Measurements from ENCODE around the gene TEF.

- TF ChIP-seq MAX (IDR thresholded peaks at IDR 0.05; ENCODE audit: low read depth): no peak
- TF ChIP-seq CTCF (IDR thresholded peaks at IDR 0.05): no peak
- TF ChIP-seq ZBTB33 (IDR thresholded peaks at IDR 0.05; ENCODE audit: borderline replicate concordance, low read depth): no peak
- TF ChIP-seq REST (IDR thresholded peaks at IDR 0.05; ENCODE audit: low read depth, low read length): no peak
- TF ChIP-seq POLR2AphosphoS5 (IDR thresholded peaks at IDR 0.05; ENCODE audit: low read depth, low read length): no peak
- no peak for TF ChIP-seq RFX5 (IDR thresholded peaks at IDR 0.05; ENCODE audit: low read length)
- no peak for TF ChIP-seq FOXM1 (IDR thresholded peaks at IDR 0.05; ENCODE audit: low read depth)
- TF ChIP-seq FOXJ3 (CRISPR knock-in tag; IDR thresholded peaks at IDR 0.05): no peak
- TF ChIP-seq TCF12 (IDR thresholded peaks at IDR 0.05): no peak
These were observed 25.2 kb upstream of the TEF start for GRCh38 chr22:41356430-41357028.

Measured in SK-N-SH (cell line).